ENCODE data around the gene KCTD10.

- TF ChIP-seq CTCF (IDR thresholded peaks at IDR 0.05) (no peak), POLR2A (IDR thresholded peaks at IDR 0.05) (no peak)
Observed at GRCh38 chr12:109475993-109476806, 900 bp downstream of the KCTD10 start.

Measured in uterus (tissue), 2 donors.